HepG2 (cell line): ENCODE measurements around the gene PLCXD1. TPM values are rescaled to one million over a fixed set of nuclear protein-coding genes. Genes with fewer than 3 reads are reported as not detected.
A peak's percentile ranks its signal among the peaks of the same experiment; 100 is the strongest.

Experiments
- ARID3A ChIP-seq: IDR thresholded peaks from 2 replicates; pipeline ENCODE4 v1.6.1; 2012; ENCODE audit warnings: low read depth, low read length, improper control_type of control experiment
- ARNT ChIP-seq: fragments of 450-650 bp; IDR thresholded peaks from 2 replicates; pipeline ENCODE4 v1.6.1; 2017
- BCL6 ChIP-seq: IDR thresholded peaks from 2 replicates; pipeline ENCODE4 v1.6.1; 2016; ENCODE audit warnings: missing genetic modification reagents, missing compliant biosample characterization
- CENPBD1 ChIP-seq: sonication (generic); formaldehyde crosslinking; IDR thresholded peaks from 2 replicates; pipeline ENCODE4 v1.8.0; 2022; ENCODE audit warnings: missing genetic modification reagents, low read depth, mild to moderate bottlenecking, borderline replicate concordance
- DDIT3 ChIP-seq: sonication (generic); formaldehyde crosslinking; IDR thresholded peaks from 2 replicates; pipeline ENCODE4 v1.4.0; 2020; ENCODE audit warnings: mild to moderate bottlenecking, missing genetic modification reagents
- LRRFIP1 ChIP-seq: sonication (generic); formaldehyde crosslinking; conservative IDR thresholded peaks from 2 replicates; pipeline ENCODE4 v1.4.0; 2020; ENCODE audit warnings: missing genetic modification reagents
- MED1 ChIP-seq: sonication (generic); formaldehyde crosslinking; IDR thresholded peaks from 2 replicates; pipeline ENCODE4 v1.4.0; 2020; ENCODE audit warnings: missing genetic modification reagents
- NR2C2 ChIP-seq: sonication (generic); formaldehyde crosslinking; IDR thresholded peaks from 2 replicates; pipeline ENCODE4 v1.4.0; 2020; ENCODE audit warnings: missing genetic modification reagents, mild to moderate bottlenecking, moderate library complexity, borderline replicate concordance
- NR2F1 ChIP-seq, 2 experiments: fragments of 450-650 bp in 1 of 2; formaldehyde crosslinking in 1 of 2; IDR thresholded peaks; 2 replicates each; pipeline versions ENCODE4 v1.5.0 to v1.6.1; 2016 to 2020; ENCODE audit warnings: mild to moderate bottlenecking in 1 of 2, missing compliant biosample characterization in 1 of 2, missing genetic modification reagents in 1 of 2, moderate library complexity in 1 of 2
- PITX1 ChIP-seq: sonication (generic); formaldehyde crosslinking; IDR thresholded peaks from 2 replicates; pipeline ENCODE4 v1.5.1; 2020; ENCODE audit warnings: mild to moderate bottlenecking, missing genetic modification reagents
- PREB ChIP-seq: sonication (generic); formaldehyde crosslinking; IDR thresholded peaks from 2 replicates; pipeline ENCODE4 v1.4.0; 2020; ENCODE audit warnings: missing genetic modification reagents
- RAD21 ChIP-seq: fragments of 450-650 bp; formaldehyde crosslinking; IDR thresholded peaks from 2 replicates; pipeline ENCODE4 v1.5.0; 2020; ENCODE audit warnings: mild to moderate bottlenecking
- SETDB1 ChIP-seq: sonication (generic); formaldehyde crosslinking; IDR thresholded peaks from 2 replicates; pipeline ENCODE4 v1.5.1; 2020; ENCODE audit warnings: missing genetic modification reagents, mild to moderate bottlenecking, borderline replicate concordance
- TARDBP ChIP-seq: sonication (generic); formaldehyde crosslinking; IDR thresholded peaks from 2 replicates; pipeline ENCODE4 v1.8.0; 2022; ENCODE audit warnings: mild to moderate bottlenecking, missing genetic modification reagents
- THRA ChIP-seq: sonication (generic); formaldehyde crosslinking; IDR thresholded peaks from 2 replicates; pipeline ENCODE4 v1.4.0; 2020; ENCODE audit warnings: missing genetic modification reagents, borderline replicate concordance
- ZBTB1 ChIP-seq: sonication (generic); formaldehyde crosslinking; IDR thresholded peaks from 2 replicates; pipeline ENCODE4 v1.4.0; 2020; ENCODE audit warnings: missing genetic modification reagents, borderline replicate concordance
- ZFAT ChIP-seq: sonication (generic); formaldehyde crosslinking; conservative IDR thresholded peaks from 2 replicates; pipeline ENCODE4 v1.8.1; 2023; ENCODE audit warnings: missing genetic modification reagents, inconsistent platforms
- ZNF180 ChIP-seq: sonication (generic); formaldehyde crosslinking; IDR thresholded peaks from 2 replicates; pipeline ENCODE4 v1.4.0; 2020; ENCODE audit warnings: low read depth, missing genetic modification reagents, borderline replicate concordance
- ZNF24 ChIP-seq: fragments of 450-650 bp; IDR thresholded peaks from 2 replicates; pipeline ENCODE4 v1.6.1; 2017; ENCODE audit warnings: antibody characterized with exemption, mild to moderate bottlenecking
- ZNF33B ChIP-seq: sonication (generic); formaldehyde crosslinking; IDR thresholded peaks from 2 replicates; pipeline ENCODE4 v1.5.1; 2020; ENCODE audit warnings: mild to moderate bottlenecking, missing genetic modification reagents
- ZNF383 ChIP-seq: sonication (generic); formaldehyde crosslinking; IDR thresholded peaks from 2 replicates; pipeline ENCODE4 v1.4.0; 2020; ENCODE audit warnings: missing genetic modification reagents, mild to moderate bottlenecking, borderline replicate concordance
- ZNF790 ChIP-seq: sonication (generic); formaldehyde crosslinking; IDR thresholded peaks from 2 replicates; pipeline ENCODE4 v1.8.0; 2022; ENCODE audit warnings: missing genetic modification reagents, mild to moderate bottlenecking, borderline replicate concordance
- ZSCAN25 ChIP-seq: sonication (generic); formaldehyde crosslinking; IDR thresholded peaks from 2 replicates; pipeline ENCODE4 v1.8.0; 2022; ENCODE audit warnings: mild to moderate bottlenecking, missing genetic modification reagents
- polyA plus RNA-seq, 8 experiments: library from polyadenylated mRNA; depleted of rRNA in 3 of 8; stranded (reverse) in 7 of 8; unstranded in 1 of 8; fragments of >200 nt; fragmentation: Illumina TruSeq in 4 of 8; extraction: Trizol in 4 of 8; gene quantifications; 2 replicates each; pipeline versions ENCODE4 v1.2.1 to v1.2.3, GENCODE V29; 2011 to 2016; ENCODE audit warnings: low read depth in 4 of 8, missing spikeins in 1 of 8, mixed read lengths in 1 of 8; ENCODE audit not compliant: insufficient read depth in 1 of 8
- total RNA-seq, 5 experiments: library from RNA; depleted of rRNA; stranded (reverse); fragments of >200 nt; fragmentation: Illumina TruSeq; extraction: Trizol; gene quantifications; 2 replicates each; pipeline ENCODE4 v1.2.3, GENCODE V29; 2016; ENCODE audit warnings: low read depth in 1 of 5

PLCXD1 gene
- total and polyA plus RNA-seq, 2 of the 13 experiments (the other 11 are each of a cell fraction or from before 2014, with no cell fraction given) = 87.7 to 153 TPM

- TF ChIP-seq TARDBP = no peak
- no peak for TF ChIP-seq ZNF383 (CRISPR knock-in tag)
- TF ChIP-seq RAD21 (CRISPR knock-in tag) = no peak
- no peak for TF ChIP-seq ZNF33B (CRISPR knock-in tag)
- TF ChIP-seq ARNT = no peak
- peak; percentile 77; the same call in 1 of the 2 replicates for TF ChIP-seq ZSCAN25 (CRISPR knock-in tag)
- no peak for TF ChIP-seq ARID3A
- TF ChIP-seq DDIT3 (CRISPR knock-in tag) = no peak
- TF ChIP-seq CENPBD1 (CRISPR knock-in tag) = no peak
- TF ChIP-seq NR2C2 (CRISPR knock-in tag) = peak; percentile 81
- no peak for TF ChIP-seq ZNF790
- TF ChIP-seq THRA (CRISPR knock-in tag) = peak; percentile 65; the same call in 1 of the 2 replicates
- peak; percentile 62 for TF ChIP-seq MED1 (CRISPR knock-in tag)
- TF ChIP-seq ZBTB1 (CRISPR knock-in tag) = no peak
- TF ChIP-seq ZNF180 (CRISPR knock-in tag) = no peak
- TF ChIP-seq ZFAT = no peak
- TF ChIP-seq SETDB1 (CRISPR knock-in tag) = peak; percentile 65; the same call in 1 of the 2 replicates
- TF ChIP-seq BCL6 (CRISPR knock-in tag) = 0 out of 2 replicates have a peak, but pooled peaks have one; percentile 35
- no peak for TF ChIP-seq PREB (CRISPR knock-in tag)
- TF ChIP-seq PITX1 (CRISPR knock-in tag) = peak; percentile 23; the same call in 1 of the 2 replicates
- peak; percentile 10 to 67; a peak in 2 of 4 replicates for TF ChIP-seq NR2F1 (CRISPR knock-in tag; IDR thresholded peaks at IDR 0.05)
- TF ChIP-seq LRRFIP1 (CRISPR knock-in tag) = no peak
- no peak for TF ChIP-seq ZNF24
These were observed 28.8 kb upstream of the PLCXD1 start (continued) for GRCh38 chrX:252244-252956.
